Thyroid gland (tissue), 4 donors: ENCODE data around the gene EIF4E3.

Source experiments
- CTCF ChIP-seq, 6 experiments: fragments of 200-600 bp in 3 of 6; fragments of 450-650 bp in 3 of 6; sonication (generic) in 3 of 6; IDR thresholded peaks; one replicate each; pipeline ENCODE4 v1.5.1; 2016 to 2019; ENCODE audit warnings: antibody characterized with exemption in 6 of 6, mild to moderate bottlenecking in 2 of 6, inconsistent platforms in 1 of 6, moderate library complexity in 1 of 6
- POLR2A ChIP-seq, 2 donors: fragments of 450-650 bp; IDR thresholded peaks; one replicate each; pipeline ENCODE4 v1.6.1; 2017; ENCODE audit warnings: antibody characterized with exemption in 2 of 2, mild to moderate bottlenecking in 2 of 2, moderate library complexity in 1 of 2

- TF ChIP-seq CTCF (IDR thresholded peaks at IDR 0.05) (no peak), POLR2A (IDR thresholded peaks at IDR 0.05) (no peak)
Measured at GRCh38 chr3:71760140-71760539, 34.9 kb upstream of the EIF4E3 start.
